ENCODE measurements around the gene TMEM217. TPM values are rescaled to one million over a fixed set of nuclear protein-coding genes. Genes with fewer than 3 reads are reported as not detected.

TMEM217 gene
- total RNA-seq, 1 donor from 2014 or later, result 1.8 TPM

GRCh38 chr6:37174515-37175331, 83.2 kb downstream of the TMEM217 start:
- Histone ChIP-seq H3K9me3 (no peaks in the 10 kb centered on the region), H3K36me3 (peaks cover 34% of the 10 kb centered on the region), H3K27ac (peak overlapping the region; percentile 69), H3K27me3 (no peaks in the 10 kb centered on the region), H3K4me3 (peak overlapping the region; percentile 69), H3K4me1 (peaks cover 24% of the 10 kb centered on the region)
- ATAC-seq, result no peak
- no peak for DNase-seq
- TF ChIP-seq CTCF (IDR thresholded peaks at IDR 0.05), result no peak
- intact Hi-C loops (cut with DNase I), result loop anchor here (5.0 kb wide), 1 partner anchor 127 kb away; no protein-coding TSS in a partner anchor

- no peak for ATAC-seq
- peak overlapping the region; percentile 69 for H3K27ac ChIP-seq
- no peaks in the 10 kb centered on the region for H3K27me3 ChIP-seq
- peaks cover 34% of the 10 kb centered on the region for H3K36me3 ChIP-seq
- H3K4me3 ChIP-seq, result peak overlapping the region; percentile 69
- intact Hi-C loops (cut with DNase I), result loop anchor here (5.0 kb wide), 1 partner anchor 127 kb away; no protein-coding TSS in a partner anchor
- no peak for DNase-seq
- no peaks in the 10 kb centered on the region for H3K9me3 ChIP-seq
- peaks cover 24% of the 10 kb centered on the region for H3K4me1 ChIP-seq
- no peak for TF ChIP-seq CTCF (IDR thresholded peaks at IDR 0.05)
Measured at GRCh38 chr6:37174196-37174514, 83.8 kb downstream of the TMEM217 start.

DNA sequence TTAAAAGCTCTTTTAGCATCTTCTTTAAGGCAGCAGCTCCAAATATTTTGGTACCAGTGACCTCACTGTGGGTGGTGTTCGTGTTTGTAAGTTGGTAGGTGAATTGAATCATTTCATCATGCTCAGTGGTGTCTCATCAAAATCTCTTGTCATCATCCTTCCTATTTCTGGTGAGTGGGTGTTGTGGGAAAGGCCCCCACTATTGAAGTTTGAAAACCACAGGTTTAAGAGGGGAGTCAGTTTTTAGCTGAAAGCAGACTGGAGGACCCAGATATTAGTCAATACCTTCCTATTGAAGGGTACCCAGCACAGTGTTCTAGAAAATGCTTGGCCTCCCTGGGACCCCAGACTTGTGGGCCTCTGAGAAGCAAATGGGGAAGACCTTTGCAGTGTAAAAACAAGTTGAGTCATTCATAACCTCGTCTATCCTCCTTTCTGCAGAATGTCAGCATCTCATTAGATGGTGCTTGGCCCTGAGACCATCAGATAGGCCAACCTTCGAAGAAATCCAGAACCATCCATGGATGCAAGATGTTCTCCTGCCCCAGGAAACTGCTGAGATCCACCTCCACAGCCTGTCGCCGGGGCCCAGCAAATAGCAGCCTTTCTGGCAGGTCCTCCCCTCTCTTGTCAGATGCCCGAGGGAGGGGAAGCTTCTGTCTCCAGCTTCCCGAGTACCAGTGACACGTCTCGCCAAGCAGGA, 84.3 kb downstream of the TMEM217 start:
- H3K9me3 ChIP-seq, result no peaks in the 10 kb centered on the region
- peaks cover 34% of the 10 kb centered on the region for H3K36me3 ChIP-seq
- no peak for TF ChIP-seq CTCF (IDR thresholded peaks at IDR 0.05)
- peaks cover 24% of the 10 kb centered on the region for H3K4me1 ChIP-seq
- peak overlapping the region; percentile 69 for H3K27ac ChIP-seq
- DNase-seq (no peak), ATAC-seq (no peak)
- intact Hi-C loops (cut with DNase I), result loop anchor here (5.0 kb wide), 1 partner anchor 126 kb away; no protein-coding TSS in a partner anchor
- peak overlapping the region; percentile 69 for H3K4me3 ChIP-seq
- H3K27me3 ChIP-seq, result no peaks in the 10 kb centered on the region

DNA sequence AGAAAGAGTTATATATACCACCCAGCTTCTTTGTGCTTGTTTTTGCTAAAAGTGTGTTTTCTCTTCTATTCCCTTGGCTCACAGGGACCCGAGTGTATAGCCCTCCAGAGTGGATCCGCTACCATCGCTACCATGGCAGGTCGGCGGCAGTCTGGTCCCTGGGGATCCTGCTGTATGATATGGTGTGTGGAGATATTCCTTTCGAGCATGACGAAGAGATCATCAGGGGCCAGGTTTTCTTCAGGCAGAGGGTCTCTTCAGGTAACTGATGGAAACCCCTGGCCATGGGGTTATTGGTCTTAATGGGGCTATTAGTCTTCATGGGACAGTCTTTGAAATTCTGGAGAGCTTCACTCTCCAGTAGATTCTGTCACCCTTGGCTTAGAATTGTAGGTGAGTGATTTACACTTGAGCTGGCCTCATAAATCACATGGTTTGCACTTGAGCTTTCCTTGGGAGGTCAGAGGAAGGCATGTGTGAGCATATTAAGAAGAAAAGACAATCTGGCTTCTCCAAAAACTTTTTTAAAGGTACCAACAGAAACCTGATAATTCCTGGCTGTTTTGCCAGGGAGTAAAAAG, 84.9 kb downstream of the TMEM217 start:
- TF ChIP-seq CTCF (IDR thresholded peaks at IDR 0.05), result no peak
- H3K27ac ChIP-seq, result peak overlapping the region; percentile 69
- intact Hi-C loops (cut with DNase I), result loop anchor here (5.0 kb wide), 1 partner anchor 126 kb away; no protein-coding TSS in a partner anchor
- peaks cover 24% of the 10 kb centered on the region for H3K4me1 ChIP-seq
- no peak for ATAC-seq
- no peaks in the 10 kb centered on the region for H3K9me3 ChIP-seq
- no peak for DNase-seq
- peak overlapping the region; percentile 69 for H3K4me3 ChIP-seq
- H3K36me3 ChIP-seq, result peaks cover 34% of the 10 kb centered on the region
- no peaks in the 10 kb centered on the region for H3K27me3 ChIP-seq

- TF ChIP-seq CTCF (IDR thresholded peaks at IDR 0.05), result peak; percentile 91
- peak overlapping the region; percentile 69 for H3K4me3 ChIP-seq
- H3K36me3 ChIP-seq, result peaks cover 34% of the 10 kb centered on the region
- DNase-seq, result peak; percentile 89
- peaks cover 24% of the 10 kb centered on the region for H3K4me1 ChIP-seq
- H3K27me3 ChIP-seq, result no peaks in the 10 kb centered on the region
- intact Hi-C loops (cut with DNase I), result loop anchor here (5.0 kb wide), 1 partner anchor 125 kb away; no protein-coding TSS in a partner anchor
- no peaks in the 10 kb centered on the region for H3K9me3 ChIP-seq
- peak overlapping the region; percentile 85 for H3K27ac ChIP-seq
- ATAC-seq, result peak; percentile 46
Measured at GRCh38 chr6:37171970-37172812, 85.8 kb downstream of the TMEM217 start.
